OCI-LY1 (cell line): ENCODE data around the gene LRP5.
"Not testable (repeated sequence)": the region's sequence is repeated elsewhere in the genome, so short reads cannot be mapped to it uniquely, and the experiment has no call there.

Source experiments
- EZH2 ChIP-seq: fragments of 200-600 bp; sonication (generic), shearing (Covaris generic); IDR thresholded peaks from 2 replicates; pipeline ENCODE4 v1.8.0; 2017; ENCODE audit warnings: borderline replicate concordance, mixed run types, mild to moderate bottlenecking, antibody characterized with exemption, low read length, moderate library complexity, mixed read lengths
- TF ChIP-seq, protein P1 (sequence below): fragments of 200-600 bp; sonication (generic), shearing (Covaris generic); IDR thresholded peaks from 2 replicates; pipeline ENCODE4 v1.5.1; 2017; ENCODE audit warnings: mild to moderate bottlenecking, antibody characterized with exemption, low read length, moderate library complexity, mixed read lengths

DNA sequence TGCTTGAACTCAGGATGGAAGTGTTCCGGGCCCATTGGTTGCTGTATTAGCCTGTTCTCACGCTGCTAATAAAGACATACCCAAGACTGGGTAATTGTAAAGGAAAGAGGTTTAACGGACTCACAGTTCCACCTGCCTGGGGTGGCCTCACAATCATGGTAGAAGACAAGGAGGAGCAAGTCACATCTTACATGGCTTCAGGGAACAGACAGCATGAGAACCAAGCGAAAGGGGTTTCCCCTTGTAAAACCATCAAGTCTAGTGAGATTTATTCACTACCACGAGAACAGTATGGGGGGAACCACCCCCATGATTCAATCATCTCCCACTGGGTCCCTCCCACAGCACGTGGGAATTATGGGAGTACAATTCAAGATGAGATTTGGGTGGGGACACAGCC is 135.5 kb downstream of the LRP5 start:
- TF ChIP-seq, protein P1, sequence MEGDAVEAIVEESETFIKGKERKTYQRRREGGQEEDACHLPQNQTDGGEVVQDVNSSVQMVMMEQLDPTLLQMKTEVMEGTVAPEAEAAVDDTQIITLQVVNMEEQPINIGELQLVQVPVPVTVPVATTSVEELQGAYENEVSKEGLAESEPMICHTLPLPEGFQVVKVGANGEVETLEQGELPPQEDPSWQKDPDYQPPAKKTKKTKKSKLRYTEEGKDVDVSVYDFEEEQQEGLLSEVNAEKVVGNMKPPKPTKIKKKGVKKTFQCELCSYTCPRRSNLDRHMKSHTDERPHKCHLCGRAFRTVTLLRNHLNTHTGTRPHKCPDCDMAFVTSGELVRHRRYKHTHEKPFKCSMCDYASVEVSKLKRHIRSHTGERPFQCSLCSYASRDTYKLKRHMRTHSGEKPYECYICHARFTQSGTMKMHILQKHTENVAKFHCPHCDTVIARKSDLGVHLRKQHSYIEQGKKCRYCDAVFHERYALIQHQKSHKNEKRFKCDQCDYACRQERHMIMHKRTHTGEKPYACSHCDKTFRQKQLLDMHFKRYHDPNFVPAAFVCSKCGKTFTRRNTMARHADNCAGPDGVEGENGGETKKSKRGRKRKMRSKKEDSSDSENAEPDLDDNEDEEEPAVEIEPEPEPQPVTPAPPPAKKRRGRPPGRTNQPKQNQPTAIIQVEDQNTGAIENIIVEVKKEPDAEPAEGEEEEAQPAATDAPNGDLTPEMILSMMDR: not testable (repeated sequence)
- TF ChIP-seq EZH2: not testable (repeated sequence)
